ENCODE data around the gene GNGT1. TPM values are rescaled to one million over a fixed set of nuclear protein-coding genes. Genes with fewer than 3 reads are reported as not detected.

GNGT1 gene
- total RNA-seq, 1 experiment from 2014 or later = not detected

DNA sequence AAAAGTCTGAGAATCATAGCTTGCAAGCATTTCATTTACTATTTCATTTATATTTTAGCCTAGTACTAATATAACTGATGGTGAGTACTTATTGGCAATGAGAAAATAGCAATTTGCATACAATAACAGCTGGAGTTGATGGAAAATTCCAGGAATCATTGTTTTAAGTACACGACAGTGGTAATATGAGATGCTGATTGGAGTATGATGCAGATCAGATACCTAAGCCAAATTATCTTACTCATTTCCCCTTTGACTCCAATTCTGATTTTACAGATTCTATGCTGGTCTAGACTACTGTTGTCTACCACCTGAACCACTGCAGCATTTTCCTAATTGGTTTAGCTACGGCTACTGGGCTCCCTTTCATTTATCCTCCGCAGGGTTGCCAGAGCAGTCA lies 51.8 kb downstream of the GNGT1 start:
- no peaks in the 10 kb centered on the region for H3K9me3 ChIP-seq (ENCODE audit: control insufficient read depth, insufficient read depth, low read depth, low read length)
- ATAC-seq (no peak), DNase-seq (ENCODE audit: low read depth, low spot score) (no peak)
- TF ChIP-seq, protein P1, sequence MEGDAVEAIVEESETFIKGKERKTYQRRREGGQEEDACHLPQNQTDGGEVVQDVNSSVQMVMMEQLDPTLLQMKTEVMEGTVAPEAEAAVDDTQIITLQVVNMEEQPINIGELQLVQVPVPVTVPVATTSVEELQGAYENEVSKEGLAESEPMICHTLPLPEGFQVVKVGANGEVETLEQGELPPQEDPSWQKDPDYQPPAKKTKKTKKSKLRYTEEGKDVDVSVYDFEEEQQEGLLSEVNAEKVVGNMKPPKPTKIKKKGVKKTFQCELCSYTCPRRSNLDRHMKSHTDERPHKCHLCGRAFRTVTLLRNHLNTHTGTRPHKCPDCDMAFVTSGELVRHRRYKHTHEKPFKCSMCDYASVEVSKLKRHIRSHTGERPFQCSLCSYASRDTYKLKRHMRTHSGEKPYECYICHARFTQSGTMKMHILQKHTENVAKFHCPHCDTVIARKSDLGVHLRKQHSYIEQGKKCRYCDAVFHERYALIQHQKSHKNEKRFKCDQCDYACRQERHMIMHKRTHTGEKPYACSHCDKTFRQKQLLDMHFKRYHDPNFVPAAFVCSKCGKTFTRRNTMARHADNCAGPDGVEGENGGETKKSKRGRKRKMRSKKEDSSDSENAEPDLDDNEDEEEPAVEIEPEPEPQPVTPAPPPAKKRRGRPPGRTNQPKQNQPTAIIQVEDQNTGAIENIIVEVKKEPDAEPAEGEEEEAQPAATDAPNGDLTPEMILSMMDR (IDR thresholded peaks at IDR 0.05) = no peak
- no peak for TF ChIP-seq POLR2AphosphoS5 (IDR thresholded peaks at IDR 0.05; ENCODE audit: low read depth, low read length)
- TF ChIP-seq, protein P2, sequence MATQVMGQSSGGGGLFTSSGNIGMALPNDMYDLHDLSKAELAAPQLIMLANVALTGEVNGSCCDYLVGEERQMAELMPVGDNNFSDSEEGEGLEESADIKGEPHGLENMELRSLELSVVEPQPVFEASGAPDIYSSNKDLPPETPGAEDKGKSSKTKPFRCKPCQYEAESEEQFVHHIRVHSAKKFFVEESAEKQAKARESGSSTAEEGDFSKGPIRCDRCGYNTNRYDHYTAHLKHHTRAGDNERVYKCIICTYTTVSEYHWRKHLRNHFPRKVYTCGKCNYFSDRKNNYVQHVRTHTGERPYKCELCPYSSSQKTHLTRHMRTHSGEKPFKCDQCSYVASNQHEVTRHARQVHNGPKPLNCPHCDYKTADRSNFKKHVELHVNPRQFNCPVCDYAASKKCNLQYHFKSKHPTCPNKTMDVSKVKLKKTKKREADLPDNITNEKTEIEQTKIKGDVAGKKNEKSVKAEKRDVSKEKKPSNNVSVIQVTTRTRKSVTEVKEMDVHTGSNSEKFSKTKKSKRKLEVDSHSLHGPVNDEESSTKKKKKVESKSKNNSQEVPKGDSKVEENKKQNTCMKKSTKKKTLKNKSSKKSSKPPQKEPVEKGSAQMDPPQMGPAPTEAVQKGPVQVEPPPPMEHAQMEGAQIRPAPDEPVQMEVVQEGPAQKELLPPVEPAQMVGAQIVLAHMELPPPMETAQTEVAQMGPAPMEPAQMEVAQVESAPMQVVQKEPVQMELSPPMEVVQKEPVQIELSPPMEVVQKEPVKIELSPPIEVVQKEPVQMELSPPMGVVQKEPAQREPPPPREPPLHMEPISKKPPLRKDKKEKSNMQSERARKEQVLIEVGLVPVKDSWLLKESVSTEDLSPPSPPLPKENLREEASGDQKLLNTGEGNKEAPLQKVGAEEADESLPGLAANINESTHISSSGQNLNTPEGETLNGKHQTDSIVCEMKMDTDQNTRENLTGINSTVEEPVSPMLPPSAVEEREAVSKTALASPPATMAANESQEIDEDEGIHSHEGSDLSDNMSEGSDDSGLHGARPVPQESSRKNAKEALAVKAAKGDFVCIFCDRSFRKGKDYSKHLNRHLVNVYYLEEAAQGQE (IDR thresholded peaks at IDR 0.05; ENCODE audit: insufficient read depth in 1 of 2, low read depth in 2 of 2, low read length in 1 of 2) = no peak
- TF ChIP-seq SIN3A (IDR thresholded peaks at IDR 0.05; ENCODE audit: borderline replicate concordance, insufficient read depth, low read depth, low read length) = no peak
- H3K27me3 ChIP-seq (ENCODE audit: control insufficient read depth, insufficient read depth, low read length) = no peaks in the 10 kb centered on the region
- in situ Hi-C loops (cut with HindIII; ENCODE audit: low pct_unique_long_range_greater_than_20kb, low sequenced_read_pairs) = no loop called here
- H3K27ac ChIP-seq (ENCODE audit: low read length) = no peak overlapping the region
- POLR2A ChIA-PET = no interaction called here
- intact Hi-C loops (cut with micrococcal nuclease; ENCODE audit: unreplicated experiment) = no loop called here
- no TSS peak for BruUV-seq (replicated peaks)
- H3K4me1 ChIP-seq (ENCODE audit: control insufficient read depth, insufficient read depth, low read length) = no peaks in the 10 kb centered on the region
- CTCF ChIA-PET = no interaction called here
- H3K4me3 ChIP-seq (ENCODE audit: low read depth in 2 of 2, low read length in 2 of 2) = no peak overlapping the region
- H3K36me3 ChIP-seq (ENCODE audit: control insufficient read depth, insufficient read depth, low read length) = no peaks in the 10 kb centered on the region

DNA sequence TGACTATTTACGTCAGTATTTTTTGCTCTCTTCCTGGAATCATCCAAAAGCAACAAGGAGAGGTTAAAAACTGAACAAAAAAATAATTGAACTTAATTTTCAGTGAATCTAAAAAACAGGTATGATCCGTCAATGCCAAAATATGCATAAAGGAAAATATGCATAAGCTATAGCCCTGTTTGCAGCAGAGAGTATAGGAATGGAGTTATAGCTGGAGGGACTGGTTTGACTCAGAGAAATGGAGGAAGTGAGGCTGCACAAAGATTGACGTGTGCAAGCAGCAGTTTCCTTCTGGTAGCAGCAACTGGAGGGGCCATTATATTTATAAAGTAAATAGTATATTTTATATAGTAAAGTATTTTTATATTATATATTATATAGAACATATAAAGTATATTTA lies 52.3 kb downstream of the GNGT1 start:
- H3K4me1 ChIP-seq (ENCODE audit: control insufficient read depth, insufficient read depth, low read length) = no peaks in the 10 kb centered on the region
- H3K27ac ChIP-seq (ENCODE audit: low read length) = no peak overlapping the region
- no TSS peak for BruUV-seq (replicated peaks)
- in situ Hi-C loops (cut with HindIII; ENCODE audit: low pct_unique_long_range_greater_than_20kb, low sequenced_read_pairs) (no loop called here), intact Hi-C loops (cut with micrococcal nuclease; ENCODE audit: unreplicated experiment) (no loop called here)
- ChIA-PET CTCF (no interaction called here), POLR2A (no interaction called here)
- no peaks in the 10 kb centered on the region for H3K36me3 ChIP-seq (ENCODE audit: control insufficient read depth, insufficient read depth, low read length)
- H3K4me3 ChIP-seq (ENCODE audit: low read depth in 2 of 2, low read length in 2 of 2) = no peak overlapping the region
- no peaks in the 10 kb centered on the region for H3K9me3 ChIP-seq (ENCODE audit: control insufficient read depth, insufficient read depth, low read depth, low read length)
- no peak for DNase-seq (ENCODE audit: low read depth, low spot score)
- no peak for ATAC-seq
- no peaks in the 10 kb centered on the region for H3K27me3 ChIP-seq (ENCODE audit: control insufficient read depth, insufficient read depth, low read length)
- no peak for TF ChIP-seq POLR2AphosphoS5 (IDR thresholded peaks at IDR 0.05; ENCODE audit: low read depth, low read length)
- TF ChIP-seq, protein P1 (IDR thresholded peaks at IDR 0.05) = no peak
- TF ChIP-seq TCF7L2 (IDR thresholded peaks at IDR 0.05; ENCODE audit: low read depth, low read length) = no peak
- TF ChIP-seq, protein P2 (IDR thresholded peaks at IDR 0.05; ENCODE audit: insufficient read depth in 1 of 2, low read depth in 2 of 2, low read length in 1 of 2) = no peak

Other genes with a start within 250 kb of the GNGT1 start
- gene TFPI2, start 15.8 kb upstream of the GNGT1 start, total RNA-seq (2021; ENCODE audit: unreplicated experiment) = 2.9 TPM
- gene GNG11, start 15.2 kb downstream of the GNGT1 start, total RNA-seq (2021; ENCODE audit: unreplicated experiment) = 7.0 TPM
- gene BET1, start 97.8 kb downstream of the GNGT1 start, total RNA-seq (2021; ENCODE audit: unreplicated experiment) = 14.3 TPM